PC-3 (cell line): ENCODE results near the gene CDC16. TPM values are rescaled to one million over a fixed set of nuclear protein-coding genes. Genes with fewer than 3 reads are reported as not detected.
A peak's percentile ranks its signal among the peaks of the same experiment; 100 is the strongest.

Experiments
- ATAC-seq: fragments of 200-7000 bp; cut with Tn5 transposase; 2 replicates; pipeline ENCODE4 v1.9.1; 2020; ENCODE audit warnings: mild to moderate bottlenecking, moderate library complexity
- BruUV-seq: library from RNA; stranded (reverse); fragments of 400-500 nt; replicated peaks from 2 replicates; lab custom pipeline; 2021; lab: Mats Ljungman, UMichigan
- CTCF ChIA-PET: fragments of 300-600 bp; sonication (Branson Sonifier 250); formaldehyde crosslinking; loops from one replicate; lab custom pipeline; 2022; ENCODE audit warnings: antibody characterized with exemption; lab: Charles Lee
- POLR2A ChIA-PET: fragments of 300-600 bp; sonication (Branson Sonifier 250); formaldehyde crosslinking; loops from one replicate; lab custom pipeline; 2022; ENCODE audit warnings: antibody characterized with exemption; ENCODE audit not compliant: unreplicated experiment; lab: Charles Lee
- DNase-seq: peaks from one replicate; pipeline ENCODE4 v3.0.0-alpha.2; 2015
- H2AFZ ChIP-seq: fragments of 300-600 bp; sonication (generic); 2 replicates; pipeline ENCODE4 v1.6.0; 2016; ENCODE audit warnings: antibody characterized with exemption, low read length
- H3F3A ChIP-seq: fragments of 300-600 bp; sonication (generic); one replicate; pipeline ENCODE4 v1.6.0; 2017; ENCODE audit warnings: antibody characterized with exemption, low read length, control low read depth, mild to moderate bottlenecking; ENCODE audit not compliant: unreplicated experiment
- H3K27ac ChIP-seq: fragments of 300-600 bp; sonication (generic); 2 replicates; pipeline ENCODE4 v1.5.1; 2016; ENCODE audit warnings: mild to moderate bottlenecking, low read length
- H3K27me3 ChIP-seq: fragments of 300-600 bp; sonication (generic); 2 replicates; pipeline ENCODE4 v1.6.1; 2016; ENCODE audit warnings: low read length, mixed read lengths
- H3K36me3 ChIP-seq: fragments of 300-600 bp; sonication (generic); 2 replicates; pipeline ENCODE4 v1.6.1; 2016; ENCODE audit warnings: low read depth, mixed run types, low read length, mixed read lengths
- H3K4me1 ChIP-seq: fragments of 300-600 bp; sonication (generic); 2 replicates; pipeline ENCODE4 v1.5.1; 2016; ENCODE audit warnings: low read length; ENCODE audit not compliant: insufficient read depth
- H3K4me2 ChIP-seq: fragments of 300-600 bp; sonication (generic); 2 replicates; pipeline ENCODE4 v1.6.0; 2016; ENCODE audit warnings: low read length
- H3K4me3 ChIP-seq: fragments of 300-600 bp; sonication (generic); 2 replicates; pipeline ENCODE4 v1.5.1; 2016; ENCODE audit warnings: mild to moderate bottlenecking, low read length, mixed read lengths
- H3K79me2 ChIP-seq: fragments of 300-600 bp; sonication (generic); 2 replicates; pipeline ENCODE4 v1.6.1; 2017; ENCODE audit warnings: low read length, mixed read lengths
- H3K9ac ChIP-seq: fragments of 300-600 bp; sonication (generic); 2 replicates; pipeline ENCODE4 v1.6.0; 2016; ENCODE audit warnings: mild to moderate bottlenecking, low read length
- H3K9me2 ChIP-seq: fragments of 300-600 bp; sonication (generic); replicated peaks from 2 replicates; pipeline ENCODE4 v1.6.1; 2016; ENCODE audit warnings: mixed run types, low read length, mixed read lengths
- H3K9me3 ChIP-seq: fragments of 300-600 bp; sonication (generic); 2 replicates; pipeline ENCODE4 v1.6.1; 2016; ENCODE audit warnings: low read length, mixed read lengths
- H4K20me1 ChIP-seq: fragments of 300-600 bp; sonication (generic); 2 replicates; pipeline ENCODE4 v1.6.1; 2016; ENCODE audit warnings: low read length, mixed read lengths
- CTCF ChIP-seq: fragments of 300-600 bp; sonication (generic); conservative IDR thresholded peaks from 2 replicates; pipeline ENCODE4 v1.5.1; 2017; ENCODE audit warnings: antibody characterized with exemption, low read depth, mild to moderate bottlenecking, low read length
- EZH2 ChIP-seq: fragments of 300-600 bp; sonication (generic); IDR thresholded peaks from one replicate; pipeline ENCODE4 v1.6.1; 2017; ENCODE audit warnings: antibody characterized with exemption, mild to moderate bottlenecking, low read length; ENCODE audit not compliant: unreplicated experiment
- EZH2phosphoT487 ChIP-seq: fragments of 300-600 bp; sonication (generic); IDR thresholded peaks from 2 replicates; pipeline ENCODE4 v1.6.1; 2018; ENCODE audit warnings: mild to moderate bottlenecking, antibody characterized with exemption, low read length, borderline replicate concordance
- intact Hi-C: fragments of 100-400 bp; cut with micrococcal nuclease; formaldehyde crosslinking; loops from 2 replicates; pipeline ENCODE4 v1.9.0; 2023
- total RNA-seq: library from RNA; depleted of rRNA; stranded (reverse); fragments of >200 nt; gene quantifications from 2 replicates; pipeline ENCODE4 v1.2.3, GENCODE V29; 2014

The CDC16 gene
- total RNA-seq, 1 experiment from 2014 or later: 16.0 TPM

- peaks cover 23% of the 10 kb centered on the region for H3K36me3 ChIP-seq
- CTCF ChIA-PET: no interaction called here
- no peak overlapping the region; the same call in 1 of the 2 replicates for H3K27ac ChIP-seq
- DNase-seq: peak; percentile 66
- no peak overlapping the region for H3K9ac ChIP-seq
- H4K20me1 ChIP-seq: peaks cover 28% of the 10 kb centered on the region
- peaks cover 70% of the 10 kb centered on the region for H3K79me2 ChIP-seq
- no peak for TF ChIP-seq CTCF
- no peak for TF ChIP-seq EZH2phosphoT487
- no peak for TF ChIP-seq EZH2
- no peaks in the 10 kb centered on the region for H3F3A ChIP-seq
- H3K4me3 ChIP-seq: no peak overlapping the region
- H3K27me3 ChIP-seq: no peaks in the 10 kb centered on the region
- POLR2A ChIA-PET: interaction anchor here (0.5 kb wide), 1 partner anchor 255 kb away, joined by 3 read pairs; no protein-coding TSS in a partner anchor
- peak; percentile 62 for ATAC-seq
- H3K9me2 ChIP-seq: no peaks in the 10 kb centered on the region
- no TSS peak for BruUV-seq
- intact Hi-C loops: no loop called here
- no peaks in the 10 kb centered on the region for H3K9me3 ChIP-seq
- peaks cover 26% of the 10 kb centered on the region; the same call in 1 of the 2 replicates for H3K4me1 ChIP-seq
- no peak overlapping the region for H2AFZ ChIP-seq
- H3K4me2 ChIP-seq: peak overlapping the region; percentile 6; the same call in 1 of the 2 replicates
Observed at GRCh38 chr13:114319441-114319913, 84.8 kb downstream of the CDC16 start.

GRCh38 chr13:114320065-114320464 lies 85.4 kb downstream of the CDC16 start:
- Histone ChIP-seq H3K4me3 (no peak overlapping the region), H3K9ac (no peak overlapping the region), H3K27ac (no peak overlapping the region), H3K36me3 (peaks cover 29% of the 10 kb centered on the region), H2AFZ (no peak overlapping the region), H3K79me2 (peaks cover 64% of the 10 kb centered on the region), H3K9me3 (no peaks in the 10 kb centered on the region), H4K20me1 (peaks cover 28% of the 10 kb centered on the region), H3F3A (no peaks in the 10 kb centered on the region), H3K4me1 (peaks cover 26% of the 10 kb centered on the region; the same call in 1 of the 2 replicates), H3K27me3 (no peaks in the 10 kb centered on the region), H3K4me2 (no peak overlapping the region), H3K9me2 (no peaks in the 10 kb centered on the region)
- DNase-seq (no peak), ATAC-seq (no peak)
- TF ChIP-seq EZH2 (no peak), CTCF (no peak), EZH2phosphoT487 (no peak)
- POLR2A ChIA-PET: no interaction called here
- CTCF ChIA-PET: no interaction called here
- BruUV-seq: no TSS peak
- intact Hi-C loops: no loop called here

- Histone ChIP-seq H3K4me2 (no peak overlapping the region), H3K9me2 (no peaks in the 10 kb centered on the region), H3K79me2 (peaks cover 52% of the 10 kb centered on the region), H3K27me3 (no peaks in the 10 kb centered on the region), H3F3A (no peaks in the 10 kb centered on the region), H3K9ac (no peak overlapping the region), H3K36me3 (peaks cover 36% of the 10 kb centered on the region), H3K9me3 (no peaks in the 10 kb centered on the region), H2AFZ (no peak overlapping the region), H3K27ac (no peak overlapping the region), H3K4me1 (peaks cover 20% of the 10 kb centered on the region; the same call in 1 of the 2 replicates), H3K4me3 (no peak overlapping the region), H4K20me1 (peaks cover 28% of the 10 kb centered on the region)
- no TSS peak for BruUV-seq
- no peak for ATAC-seq
- TF ChIP-seq CTCF: no peak
- no peak for TF ChIP-seq EZH2
- no peak for TF ChIP-seq EZH2phosphoT487
- POLR2A ChIA-PET: no interaction called here
- CTCF ChIA-PET: no interaction called here
- DNase-seq: no peak
- intact Hi-C loops: no loop called here
Observed at GRCh38 chr13:114321256-114321655, 86.6 kb downstream of the CDC16 start.
